HEK293T (cell line): ENCODE measurements around the gene MRPL33.

Experiments used
- BHLHE40 ChIP-seq: fragments of 450-650 bp; IDR thresholded peaks from 2 replicates; pipeline ENCODE4 v1.6.1; 2016; ENCODE audit warnings: mild to moderate bottlenecking, moderate library complexity, borderline replicate concordance
- ELF4 ChIP-seq: fragments of 450-650 bp; IDR thresholded peaks from 2 replicates; pipeline ENCODE4 v1.6.1; 2017; ENCODE audit warnings: antibody characterized with exemption
- FOXA1 ChIP-seq: fragments of 450-650 bp; IDR thresholded peaks from 2 replicates; pipeline ENCODE4 v1.6.1; 2016; ENCODE audit warnings: mild to moderate bottlenecking
- HDGF ChIP-seq: fragments of 450-650 bp; IDR thresholded peaks from 2 replicates; pipeline ENCODE4 v1.6.1; 2017; ENCODE audit warnings: antibody characterized with exemption, borderline replicate concordance
- NFRKB ChIP-seq: fragments of 450-650 bp; IDR thresholded peaks from 2 replicates; pipeline ENCODE4 v1.6.1; 2016; ENCODE audit warnings: mild to moderate bottlenecking, moderate library complexity
- PKNOX1 ChIP-seq: fragments of 450-650 bp; IDR thresholded peaks from 2 replicates; pipeline ENCODE4 v1.6.1; 2016
- SP1 ChIP-seq: fragments of 450-650 bp; IDR thresholded peaks from 2 replicates; pipeline ENCODE4 v1.6.1; 2017
- TARDBP ChIP-seq: fragments of 450-650 bp; IDR thresholded peaks from 2 replicates; pipeline ENCODE4 v1.6.1; 2016

GRCh38 chr2:27806311-27807059 is 35.0 kb downstream of the MRPL33 start:
- TF ChIP-seq BHLHE40: no peak
- TF ChIP-seq TARDBP: no peak
- no peak for TF ChIP-seq ELF4
- TF ChIP-seq FOXA1: no peak
- no peak for TF ChIP-seq SP1
- no peak for TF ChIP-seq PKNOX1
- no peak for TF ChIP-seq HDGF
- no peak for TF ChIP-seq NFRKB
